GM12878 (cell line): ENCODE measurements around the gene STAC2.

Experiments
- CHD4 ChIP-seq: fragments of 200-600 bp; sonication (generic); IDR thresholded peaks from 2 replicates; pipeline ENCODE4 v1.6.1; 2016; ENCODE audit warnings: mild to moderate bottlenecking
- EP300 ChIP-seq, 2 experiments: fragments of 150-350 bp in 1 of 2; IDR thresholded peaks; 2 replicates each; pipeline ENCODE4 v1.6.1; 2011 to 2012; ENCODE audit warnings: low read depth in 2 of 2, low read length in 2 of 2, borderline replicate concordance in 1 of 2, improper control_type of control experiment in 1 of 2, inconsistent platforms in 1 of 2; ENCODE audit not compliant: control insufficient read depth in 1 of 2
- POLR2A ChIP-seq: IDR thresholded peaks from 2 replicates; pipeline ENCODE4 v1.6.1; 2011; ENCODE audit warnings: low read depth, mild to moderate bottlenecking, low read length
- POLR2AphosphoS2 ChIP-seq: IDR thresholded peaks from 2 replicates; pipeline ENCODE4 v1.6.1; 2011; ENCODE audit warnings: low read depth, mild to moderate bottlenecking, low read length, improper control_type of control experiment, moderate library complexity
- POLR2AphosphoS5 ChIP-seq: IDR thresholded peaks from 2 replicates; pipeline ENCODE4 v1.6.1; 2011; ENCODE audit warnings: mild to moderate bottlenecking, low read length, inconsistent platforms
- TF ChIP-seq, protein P1 (sequence below), 3 experiments: IDR thresholded peaks in 2 of 3; conservative IDR thresholded peaks in 1 of 3; 2 replicates each; pipeline ENCODE4 v1.5.1; 2011; ENCODE audit warnings: low read depth in 3 of 3, low read length in 3 of 3, mild to moderate bottlenecking in 3 of 3, control low read depth in 2 of 3, moderate library complexity in 2 of 3, inconsistent platforms in 1 of 3, mixed read lengths in 1 of 3; ENCODE audit not compliant: control insufficient read depth in 2 of 3, insufficient read depth in 1 of 3; ENCODE audit errors: extremely low read depth in 1 of 3
- TF ChIP-seq, protein P2 (sequence below): IDR thresholded peaks from 2 replicates; pipeline ENCODE4 v1.6.1; 2011; ENCODE audit warnings: borderline replicate concordance, low read depth, mild to moderate bottlenecking, moderate library complexity, mixed read lengths, low read length; ENCODE audit not compliant: insufficient read depth; ENCODE audit errors: extremely low read length
- TF ChIP-seq, protein P3 (sequence below): fragments of 450-650 bp; IDR thresholded peaks from 2 replicates; pipeline ENCODE4 v1.6.1; 2018; ENCODE audit warnings: mild to moderate bottlenecking, low read depth, moderate library complexity; ENCODE audit not compliant: partially characterized antibody
- TF ChIP-seq, protein P4 (sequence below): IDR thresholded peaks from 2 replicates; pipeline ENCODE4 v1.6.1; 2012; ENCODE audit warnings: mild to moderate bottlenecking, low read depth, low read length

DNA sequence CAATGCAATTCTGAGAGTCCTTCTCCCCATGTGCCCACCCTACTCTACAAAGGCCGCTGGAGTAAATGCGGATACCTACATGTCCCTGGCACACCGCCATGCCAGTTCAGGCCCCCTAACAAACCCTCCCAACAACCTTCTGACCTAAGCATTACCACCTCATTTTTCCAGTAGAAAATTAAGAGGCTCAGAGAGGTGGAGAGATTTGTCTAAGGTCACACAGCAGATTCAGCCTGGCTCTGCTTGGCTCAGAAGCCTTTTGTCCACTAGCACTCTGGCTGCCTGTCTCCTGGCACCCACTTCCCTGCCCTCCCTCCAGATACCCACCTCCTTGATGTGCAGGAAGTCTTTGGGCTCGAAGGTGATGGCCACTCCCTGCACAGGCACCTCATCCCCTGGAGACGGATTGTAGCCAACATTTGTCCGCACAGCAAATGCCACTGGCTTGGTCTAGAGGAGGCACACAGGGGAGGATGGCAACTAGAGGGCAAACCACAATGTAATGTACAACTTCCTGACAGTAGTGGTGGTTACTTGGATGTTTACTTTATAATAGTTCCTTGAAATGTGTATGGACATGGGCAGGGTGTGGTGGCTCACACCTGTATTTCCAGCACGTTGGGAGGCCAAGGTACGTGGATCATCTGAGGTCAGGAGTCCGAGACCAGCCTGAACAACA is 38.5 kb downstream of the STAC2 start:
- TF ChIP-seq POLR2A, result no peak
- TF ChIP-seq, protein P1, sequence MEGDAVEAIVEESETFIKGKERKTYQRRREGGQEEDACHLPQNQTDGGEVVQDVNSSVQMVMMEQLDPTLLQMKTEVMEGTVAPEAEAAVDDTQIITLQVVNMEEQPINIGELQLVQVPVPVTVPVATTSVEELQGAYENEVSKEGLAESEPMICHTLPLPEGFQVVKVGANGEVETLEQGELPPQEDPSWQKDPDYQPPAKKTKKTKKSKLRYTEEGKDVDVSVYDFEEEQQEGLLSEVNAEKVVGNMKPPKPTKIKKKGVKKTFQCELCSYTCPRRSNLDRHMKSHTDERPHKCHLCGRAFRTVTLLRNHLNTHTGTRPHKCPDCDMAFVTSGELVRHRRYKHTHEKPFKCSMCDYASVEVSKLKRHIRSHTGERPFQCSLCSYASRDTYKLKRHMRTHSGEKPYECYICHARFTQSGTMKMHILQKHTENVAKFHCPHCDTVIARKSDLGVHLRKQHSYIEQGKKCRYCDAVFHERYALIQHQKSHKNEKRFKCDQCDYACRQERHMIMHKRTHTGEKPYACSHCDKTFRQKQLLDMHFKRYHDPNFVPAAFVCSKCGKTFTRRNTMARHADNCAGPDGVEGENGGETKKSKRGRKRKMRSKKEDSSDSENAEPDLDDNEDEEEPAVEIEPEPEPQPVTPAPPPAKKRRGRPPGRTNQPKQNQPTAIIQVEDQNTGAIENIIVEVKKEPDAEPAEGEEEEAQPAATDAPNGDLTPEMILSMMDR (IDR thresholded peaks at IDR 0.05 in 2 of 3, conservative IDR thresholded peaks at IDR 0.05 in 1 of 3; ENCODE audit: control insufficient read depth in 2 of 3, extremely low read depth in 1 of 3, insufficient read depth in 1 of 3, low read depth in 3 of 3, low read length in 3 of 3), result no peak
- no peak for TF ChIP-seq EP300 (IDR thresholded peaks at IDR 0.05; ENCODE audit: borderline replicate concordance in 1 of 2, control insufficient read depth in 1 of 2, low read depth in 2 of 2, low read length in 2 of 2)
- TF ChIP-seq, protein P2, sequence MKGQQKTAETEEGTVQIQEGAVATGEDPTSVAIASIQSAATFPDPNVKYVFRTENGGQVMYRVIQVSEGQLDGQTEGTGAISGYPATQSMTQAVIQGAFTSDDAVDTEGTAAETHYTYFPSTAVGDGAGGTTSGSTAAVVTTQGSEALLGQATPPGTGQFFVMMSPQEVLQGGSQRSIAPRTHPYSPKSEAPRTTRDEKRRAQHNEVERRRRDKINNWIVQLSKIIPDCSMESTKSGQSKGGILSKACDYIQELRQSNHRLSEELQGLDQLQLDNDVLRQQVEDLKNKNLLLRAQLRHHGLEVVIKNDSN, result no peak
- no peak for TF ChIP-seq POLR2AphosphoS5
- TF ChIP-seq, protein P3, sequence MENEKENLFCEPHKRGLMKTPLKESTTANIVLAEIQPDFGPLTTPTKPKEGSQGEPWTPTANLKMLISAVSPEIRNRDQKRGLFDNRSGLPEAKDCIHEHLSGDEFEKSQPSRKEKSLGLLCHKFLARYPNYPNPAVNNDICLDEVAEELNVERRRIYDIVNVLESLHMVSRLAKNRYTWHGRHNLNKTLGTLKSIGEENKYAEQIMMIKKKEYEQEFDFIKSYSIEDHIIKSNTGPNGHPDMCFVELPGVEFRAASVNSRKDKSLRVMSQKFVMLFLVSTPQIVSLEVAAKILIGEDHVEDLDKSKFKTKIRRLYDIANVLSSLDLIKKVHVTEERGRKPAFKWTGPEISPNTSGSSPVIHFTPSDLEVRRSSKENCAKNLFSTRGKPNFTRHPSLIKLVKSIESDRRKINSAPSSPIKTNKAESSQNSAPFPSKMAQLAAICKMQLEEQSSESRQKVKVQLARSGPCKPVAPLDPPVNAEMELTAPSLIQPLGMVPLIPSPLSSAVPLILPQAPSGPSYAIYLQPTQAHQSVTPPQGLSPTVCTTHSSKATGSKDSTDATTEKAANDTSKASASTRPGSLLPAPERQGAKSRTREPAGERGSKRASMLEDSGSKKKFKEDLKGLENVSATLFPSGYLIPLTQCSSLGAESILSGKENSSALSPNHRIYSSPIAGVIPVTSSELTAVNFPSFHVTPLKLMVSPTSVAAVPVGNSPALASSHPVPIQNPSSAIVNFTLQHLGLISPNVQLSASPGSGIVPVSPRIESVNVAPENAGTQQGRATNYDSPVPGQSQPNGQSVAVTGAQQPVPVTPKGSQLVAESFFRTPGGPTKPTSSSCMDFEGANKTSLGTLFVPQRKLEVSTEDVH, result no peak
- TF ChIP-seq CHD4, result no peak
- TF ChIP-seq POLR2AphosphoS2, result no peak
- TF ChIP-seq, protein P4, sequence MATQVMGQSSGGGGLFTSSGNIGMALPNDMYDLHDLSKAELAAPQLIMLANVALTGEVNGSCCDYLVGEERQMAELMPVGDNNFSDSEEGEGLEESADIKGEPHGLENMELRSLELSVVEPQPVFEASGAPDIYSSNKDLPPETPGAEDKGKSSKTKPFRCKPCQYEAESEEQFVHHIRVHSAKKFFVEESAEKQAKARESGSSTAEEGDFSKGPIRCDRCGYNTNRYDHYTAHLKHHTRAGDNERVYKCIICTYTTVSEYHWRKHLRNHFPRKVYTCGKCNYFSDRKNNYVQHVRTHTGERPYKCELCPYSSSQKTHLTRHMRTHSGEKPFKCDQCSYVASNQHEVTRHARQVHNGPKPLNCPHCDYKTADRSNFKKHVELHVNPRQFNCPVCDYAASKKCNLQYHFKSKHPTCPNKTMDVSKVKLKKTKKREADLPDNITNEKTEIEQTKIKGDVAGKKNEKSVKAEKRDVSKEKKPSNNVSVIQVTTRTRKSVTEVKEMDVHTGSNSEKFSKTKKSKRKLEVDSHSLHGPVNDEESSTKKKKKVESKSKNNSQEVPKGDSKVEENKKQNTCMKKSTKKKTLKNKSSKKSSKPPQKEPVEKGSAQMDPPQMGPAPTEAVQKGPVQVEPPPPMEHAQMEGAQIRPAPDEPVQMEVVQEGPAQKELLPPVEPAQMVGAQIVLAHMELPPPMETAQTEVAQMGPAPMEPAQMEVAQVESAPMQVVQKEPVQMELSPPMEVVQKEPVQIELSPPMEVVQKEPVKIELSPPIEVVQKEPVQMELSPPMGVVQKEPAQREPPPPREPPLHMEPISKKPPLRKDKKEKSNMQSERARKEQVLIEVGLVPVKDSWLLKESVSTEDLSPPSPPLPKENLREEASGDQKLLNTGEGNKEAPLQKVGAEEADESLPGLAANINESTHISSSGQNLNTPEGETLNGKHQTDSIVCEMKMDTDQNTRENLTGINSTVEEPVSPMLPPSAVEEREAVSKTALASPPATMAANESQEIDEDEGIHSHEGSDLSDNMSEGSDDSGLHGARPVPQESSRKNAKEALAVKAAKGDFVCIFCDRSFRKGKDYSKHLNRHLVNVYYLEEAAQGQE, result no peak
